ENCODE data around the gene SOHLH2. TPM values are rescaled to one million over a fixed set of nuclear protein-coding genes. Genes with fewer than 3 reads are reported as not detected.

SOHLH2 gene
- total RNA-seq, 1 experiment from 2014 or later, result 1.6 TPM

DNA sequence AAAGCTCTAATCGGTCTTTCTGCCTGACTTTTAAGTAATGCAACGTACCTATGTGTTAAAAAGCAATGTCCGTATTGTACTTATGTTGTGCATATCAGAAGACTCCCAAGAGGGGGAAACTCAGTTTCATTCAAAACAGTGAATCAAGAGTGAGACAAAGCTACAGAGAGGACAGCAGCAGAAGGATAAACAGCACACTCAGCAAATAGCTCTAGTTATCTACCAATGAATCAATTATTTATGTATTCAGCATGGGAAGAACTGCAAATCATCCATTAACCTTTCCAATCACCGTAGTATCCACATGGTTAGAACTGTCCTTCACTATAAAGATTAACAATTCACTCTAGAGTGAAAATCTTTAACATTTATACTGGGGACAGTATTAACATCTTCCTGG lies 36.7 kb upstream of the SOHLH2 start:
- intact Hi-C loops (cut with micrococcal nuclease; ENCODE audit: unreplicated experiment), result no loop called here
- POLR2A ChIA-PET (ENCODE audit: low non-redundant PET), result no interaction called here
- CTCF ChIA-PET, result no interaction called here
- no peaks in the 10 kb centered on the region for H3K27me3 ChIP-seq (replicated peaks; ENCODE audit: insufficient read depth, low read depth, low read length, poor library complexity)
- no peak for TF ChIP-seq EZH2 (IDR thresholded peaks at IDR 0.05; ENCODE audit: borderline replicate concordance, low read depth, low read length, poor library complexity, severe bottlenecking)
- TF ChIP-seq, protein P1, sequence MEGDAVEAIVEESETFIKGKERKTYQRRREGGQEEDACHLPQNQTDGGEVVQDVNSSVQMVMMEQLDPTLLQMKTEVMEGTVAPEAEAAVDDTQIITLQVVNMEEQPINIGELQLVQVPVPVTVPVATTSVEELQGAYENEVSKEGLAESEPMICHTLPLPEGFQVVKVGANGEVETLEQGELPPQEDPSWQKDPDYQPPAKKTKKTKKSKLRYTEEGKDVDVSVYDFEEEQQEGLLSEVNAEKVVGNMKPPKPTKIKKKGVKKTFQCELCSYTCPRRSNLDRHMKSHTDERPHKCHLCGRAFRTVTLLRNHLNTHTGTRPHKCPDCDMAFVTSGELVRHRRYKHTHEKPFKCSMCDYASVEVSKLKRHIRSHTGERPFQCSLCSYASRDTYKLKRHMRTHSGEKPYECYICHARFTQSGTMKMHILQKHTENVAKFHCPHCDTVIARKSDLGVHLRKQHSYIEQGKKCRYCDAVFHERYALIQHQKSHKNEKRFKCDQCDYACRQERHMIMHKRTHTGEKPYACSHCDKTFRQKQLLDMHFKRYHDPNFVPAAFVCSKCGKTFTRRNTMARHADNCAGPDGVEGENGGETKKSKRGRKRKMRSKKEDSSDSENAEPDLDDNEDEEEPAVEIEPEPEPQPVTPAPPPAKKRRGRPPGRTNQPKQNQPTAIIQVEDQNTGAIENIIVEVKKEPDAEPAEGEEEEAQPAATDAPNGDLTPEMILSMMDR (conservative IDR thresholded peaks at IDR 0.05; ENCODE audit: low read depth, low read length), result no peak
- H3K36me3 ChIP-seq (ENCODE audit: insufficient read depth, low read length, poor library complexity, severe bottlenecking), result no peaks in the 10 kb centered on the region
- H3K4me3 ChIP-seq (ENCODE audit: low read depth, low read length, poor library complexity, severe bottlenecking), result no peak overlapping the region
- H3K4me1 ChIP-seq (ENCODE audit: insufficient read depth, low read length, poor library complexity, severe bottlenecking), result no peaks in the 10 kb centered on the region
- no peak overlapping the region for H3K27ac ChIP-seq (ENCODE audit: low read depth, low read length, poor library complexity, severe bottlenecking)
- DNase-seq (ENCODE audit: low spot score), result no peak
- BruUV-seq (replicated peaks), result no TSS peak
- H3K9me3 ChIP-seq (ENCODE audit: low read depth, low read length, poor library complexity, severe bottlenecking), result no peaks in the 10 kb centered on the region

DNA sequence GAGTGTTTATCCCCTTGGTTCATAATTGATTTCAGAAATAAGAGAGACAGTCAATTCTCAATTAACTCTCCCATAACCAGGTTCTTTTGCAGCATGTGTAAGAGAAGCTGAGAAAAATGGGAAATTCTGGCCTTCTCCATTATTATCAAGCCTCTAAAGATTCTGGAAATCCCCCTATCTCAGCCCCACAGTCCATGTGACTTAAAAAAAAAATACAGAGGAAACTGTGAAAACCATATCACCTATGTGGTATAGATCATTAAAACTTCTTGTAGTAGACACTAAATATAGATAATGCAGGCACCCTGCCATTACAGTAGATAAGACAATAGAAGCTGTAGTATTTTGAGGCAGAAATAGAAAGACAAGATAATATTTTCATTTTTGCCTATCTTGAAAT lies 34.3 kb upstream of the SOHLH2 start:
- Histone ChIP-seq H3K4me1 (ENCODE audit: insufficient read depth, low read length, poor library complexity, severe bottlenecking) (no peaks in the 10 kb centered on the region), H3K36me3 (ENCODE audit: insufficient read depth, low read length, poor library complexity, severe bottlenecking) (no peaks in the 10 kb centered on the region), H3K4me3 (ENCODE audit: low read depth, low read length, poor library complexity, severe bottlenecking) (no peak overlapping the region), H3K27ac (ENCODE audit: low read depth, low read length, poor library complexity, severe bottlenecking) (no peak overlapping the region), H3K27me3 (replicated peaks; ENCODE audit: insufficient read depth, low read depth, low read length, poor library complexity) (no peaks in the 10 kb centered on the region), H3K9me3 (ENCODE audit: low read depth, low read length, poor library complexity, severe bottlenecking) (no peaks in the 10 kb centered on the region)
- DNase-seq (ENCODE audit: low spot score), result no peak
- POLR2A ChIA-PET (ENCODE audit: low non-redundant PET), result no interaction called here
- BruUV-seq (replicated peaks), result no TSS peak
- TF ChIP-seq, protein P1 (conservative IDR thresholded peaks at IDR 0.05; ENCODE audit: low read depth, low read length), result no peak
- no peak for TF ChIP-seq EZH2 (IDR thresholded peaks at IDR 0.05; ENCODE audit: borderline replicate concordance, low read depth, low read length, poor library complexity, severe bottlenecking)
- CTCF ChIA-PET, result no interaction called here
- intact Hi-C loops (cut with micrococcal nuclease; ENCODE audit: unreplicated experiment), result no loop called here

DNA sequence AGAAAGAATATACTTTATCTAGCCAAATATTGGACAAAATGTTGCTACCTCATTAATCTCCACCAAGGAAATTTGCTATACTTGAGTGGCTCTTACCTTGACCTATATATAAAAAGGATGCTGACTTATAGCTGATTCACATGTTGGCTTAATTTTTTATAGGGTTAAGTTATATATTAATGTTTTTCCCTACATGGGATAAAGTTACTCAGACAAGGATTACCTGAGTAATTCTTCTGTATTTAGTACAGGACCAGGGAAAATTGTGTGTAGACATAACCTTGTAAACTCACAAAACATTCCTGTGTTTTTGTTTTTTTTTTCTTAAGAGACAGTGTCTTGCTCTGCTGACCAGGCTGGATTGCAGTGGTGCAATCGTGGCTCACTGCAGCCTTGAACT lies 30.6 kb upstream of the SOHLH2 start:
- no peak for DNase-seq (ENCODE audit: low spot score)
- intact Hi-C loops (cut with micrococcal nuclease; ENCODE audit: unreplicated experiment), result no loop called here
- TF ChIP-seq, protein P1 (conservative IDR thresholded peaks at IDR 0.05; ENCODE audit: low read depth, low read length), result no peak
- no peak for TF ChIP-seq EZH2 (IDR thresholded peaks at IDR 0.05; ENCODE audit: borderline replicate concordance, low read depth, low read length, poor library complexity, severe bottlenecking)
- H3K4me3 ChIP-seq (ENCODE audit: low read depth, low read length, poor library complexity, severe bottlenecking), result no peak overlapping the region
- ChIA-PET POLR2A (ENCODE audit: low non-redundant PET) (no interaction called here), CTCF (no interaction called here)
- H3K4me1 ChIP-seq (ENCODE audit: insufficient read depth, low read length, poor library complexity, severe bottlenecking), result no peaks in the 10 kb centered on the region
- no peaks in the 10 kb centered on the region for H3K9me3 ChIP-seq (ENCODE audit: low read depth, low read length, poor library complexity, severe bottlenecking)
- H3K27ac ChIP-seq (ENCODE audit: low read depth, low read length, poor library complexity, severe bottlenecking), result no peak overlapping the region
- no TSS peak for BruUV-seq (replicated peaks)
- no peaks in the 10 kb centered on the region for H3K36me3 ChIP-seq (ENCODE audit: insufficient read depth, low read length, poor library complexity, severe bottlenecking)
- H3K27me3 ChIP-seq (replicated peaks; ENCODE audit: insufficient read depth, low read depth, low read length, poor library complexity), result no peaks in the 10 kb centered on the region
